Endometrial microvascular endothelial cells (primary cell): ENCODE data around the gene PSMD1. TPM values are rescaled to one million over a fixed set of nuclear protein-coding genes. Genes with fewer than 3 reads are reported as not detected.
"Not testable (repeated sequence)": the region's sequence is repeated elsewhere in the genome, so short reads cannot be mapped to it uniquely, and the experiment has no call there.

Experiments
- in situ Hi-C: cut with HindIII; loops from 2 replicates; pipeline ENCODE4 v1.10.0; 2017; ENCODE audit warnings: low sequenced_read_pairs, low pct_unique_long_range_greater_than_20kb; ENCODE audit errors: inconsistent ontology term
- total RNA-seq: library from RNA; depleted of rRNA; stranded (reverse); fragments of >200 nt; gene quantifications from one replicate; pipeline ENCODE4 v1.2.3, GENCODE V29; 2015; ENCODE audit errors: inconsistent ontology term

Gene PSMD1
- total RNA-seq, 1 donor from 2014 or later: 169 TPM

DNA sequence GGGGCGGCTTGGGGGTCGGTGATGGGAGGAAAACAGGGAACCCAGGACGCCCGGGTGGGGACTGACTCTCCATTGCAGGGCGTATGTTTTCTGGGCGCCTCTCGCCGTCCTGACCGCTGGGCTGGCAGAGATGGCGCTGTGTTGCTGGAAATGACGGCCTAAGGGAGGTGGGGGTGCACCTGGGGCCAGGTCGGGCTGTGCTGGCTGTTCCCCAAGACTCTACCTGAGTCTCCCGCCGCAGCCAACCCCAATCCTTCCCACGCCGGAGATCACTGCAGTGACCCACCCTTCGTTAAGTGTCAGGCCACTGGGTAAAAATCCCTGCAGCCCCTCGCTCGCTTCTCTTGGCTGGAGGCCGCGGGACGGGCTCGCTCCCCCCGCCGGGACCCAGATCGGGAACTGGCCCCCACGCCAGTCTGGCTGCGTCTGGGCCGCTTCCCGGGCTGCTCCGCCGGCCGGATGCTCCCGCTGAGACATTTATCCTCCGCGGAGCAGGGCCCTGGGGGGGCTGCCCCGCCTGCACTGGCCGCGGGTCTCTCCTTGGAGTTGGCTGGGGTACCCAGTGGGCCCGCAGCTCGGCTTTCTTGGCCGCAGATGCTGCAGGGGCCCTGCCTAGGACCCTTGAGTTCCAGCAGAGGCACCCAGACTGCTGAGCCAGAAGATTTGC lies 134.0 kb downstream of the PSMD1 start:
- in situ Hi-C loops: no loop called here

DNA sequence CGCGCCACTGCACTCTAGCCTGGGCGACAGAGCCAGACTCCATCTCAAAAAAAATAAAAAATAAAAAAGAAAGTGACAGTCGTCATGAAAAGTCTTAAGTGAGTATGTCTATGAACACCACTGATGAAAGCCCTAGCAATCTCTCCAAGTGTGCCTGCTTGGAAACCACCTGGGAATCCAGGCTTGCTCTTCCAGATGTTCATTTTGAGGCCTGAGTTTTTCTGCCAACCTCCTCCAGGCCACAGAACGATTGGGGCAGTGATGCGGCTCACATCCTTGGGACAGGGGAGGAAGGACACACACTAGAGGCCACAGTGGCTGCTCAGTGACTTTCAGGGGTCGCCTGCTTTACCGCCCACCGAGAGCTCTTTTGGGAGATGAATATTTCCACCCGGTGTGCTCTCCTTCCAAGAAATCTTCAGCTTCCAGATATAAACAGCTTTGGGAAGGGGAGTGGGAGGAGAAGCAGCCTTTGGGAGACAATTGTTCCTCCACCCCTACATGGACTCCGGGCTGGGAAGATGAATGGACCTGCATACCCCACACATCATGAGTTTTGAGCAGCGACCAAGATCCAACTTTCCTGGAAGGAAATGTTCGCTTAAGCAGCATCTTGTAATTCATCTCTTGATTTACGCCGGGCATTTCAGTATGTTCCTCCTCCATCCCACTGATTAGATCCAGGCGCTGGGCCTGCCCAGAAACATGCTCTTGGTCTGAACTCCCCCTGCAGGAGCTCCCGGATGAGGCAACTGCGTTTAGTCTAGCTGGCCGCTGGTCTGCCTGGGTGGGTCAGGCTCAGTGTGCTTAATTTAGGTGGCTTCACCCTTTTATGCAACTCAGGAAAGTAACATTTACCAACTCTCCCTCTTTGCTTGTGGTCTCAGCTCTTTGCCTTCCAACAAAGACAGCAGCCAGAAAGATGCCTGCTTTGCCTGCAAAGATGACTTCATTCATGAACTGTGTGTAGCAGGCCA lies 135.5 kb downstream of the PSMD1 start:
- in situ Hi-C loops: no loop called here

DNA sequence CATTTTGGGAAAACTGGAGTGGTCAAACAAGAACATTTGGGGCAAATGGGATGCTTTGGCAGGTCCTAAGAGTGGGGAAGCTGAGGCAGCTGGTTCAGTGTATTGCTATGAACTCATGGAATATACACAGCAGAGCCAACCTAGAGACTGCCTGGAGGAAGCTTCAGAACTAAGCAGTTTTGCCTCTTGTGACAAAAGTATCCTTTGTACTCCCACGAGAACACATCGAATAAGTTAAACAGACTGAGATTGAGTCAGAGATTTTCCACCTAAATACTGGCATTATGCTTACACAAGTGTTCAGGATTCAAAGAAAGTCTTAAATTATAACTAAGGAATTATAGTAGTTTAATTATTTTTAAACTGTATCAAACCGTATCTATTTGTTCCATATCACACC lies 136.5 kb downstream of the PSMD1 start:
- in situ Hi-C loops: no loop called here

DNA sequence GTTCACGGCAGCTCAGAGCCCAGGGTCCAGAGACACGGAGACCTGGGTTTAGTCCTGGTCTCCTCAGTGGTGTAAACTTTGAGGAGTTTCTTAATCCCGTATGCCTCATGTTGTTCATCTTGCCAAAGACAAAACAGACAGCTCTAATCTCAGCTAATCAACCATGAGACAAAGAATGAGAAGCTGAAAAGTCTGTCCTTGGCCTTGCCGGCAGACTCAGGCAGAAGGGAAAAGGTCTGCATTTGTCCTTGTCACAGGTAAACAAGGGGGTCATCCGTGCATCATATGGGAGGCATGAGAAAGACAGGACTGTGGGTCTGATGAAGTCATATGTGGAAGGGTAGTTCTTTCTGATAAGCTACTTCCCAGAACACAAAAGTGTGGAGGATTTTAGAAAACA lies 139.9 kb downstream of the PSMD1 start:
- in situ Hi-C loops: no loop called here

DNA sequence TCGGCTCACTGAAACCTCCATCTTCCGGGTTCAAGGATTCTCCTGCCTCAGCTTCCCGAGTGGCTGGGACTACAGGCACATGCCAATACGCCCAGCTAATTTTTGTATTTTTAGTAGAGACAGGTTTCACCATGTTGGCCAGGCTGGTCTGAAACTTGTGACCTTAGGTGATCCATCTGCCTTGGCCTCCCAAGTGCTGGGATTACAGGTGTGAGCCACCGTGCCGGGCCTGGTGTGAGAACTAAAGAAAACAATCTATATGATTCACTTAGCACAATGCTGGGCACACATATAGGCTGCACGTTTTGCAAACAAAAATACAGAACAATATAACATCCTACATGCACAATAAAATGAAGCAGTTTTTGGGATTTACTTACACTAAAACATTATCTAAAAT lies 140.5 kb downstream of the PSMD1 start:
- in situ Hi-C loops: not testable (repeated sequence)

DNA sequence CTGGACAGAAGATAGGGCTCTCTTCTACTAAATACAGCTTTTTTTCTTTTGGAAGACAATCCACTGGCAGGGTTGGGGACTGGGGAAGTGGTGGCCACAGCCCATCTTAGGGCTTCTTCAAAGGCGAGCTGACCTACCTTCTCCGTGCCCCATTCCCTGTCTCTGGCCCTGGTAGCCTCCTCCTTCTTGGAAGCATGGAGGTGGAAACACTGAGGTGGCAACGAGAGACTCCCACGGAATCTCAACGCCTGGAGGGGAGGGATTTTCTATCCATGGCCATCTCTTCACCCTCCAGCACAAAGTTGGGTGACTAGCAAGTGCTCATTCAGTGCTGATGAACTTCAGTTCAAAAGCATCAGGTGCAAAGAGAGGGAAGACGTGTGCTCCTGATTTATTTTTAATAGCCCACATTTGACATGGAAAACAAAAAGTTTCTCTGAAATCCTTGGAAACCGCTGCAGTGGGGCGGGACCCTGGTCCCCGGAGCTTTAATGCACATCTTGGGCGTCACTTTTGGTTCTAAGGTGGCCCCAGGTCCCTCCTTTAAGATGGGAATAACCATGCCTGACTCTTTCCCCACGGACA lies 141.1 kb downstream of the PSMD1 start:
- in situ Hi-C loops: no loop called here

DNA sequence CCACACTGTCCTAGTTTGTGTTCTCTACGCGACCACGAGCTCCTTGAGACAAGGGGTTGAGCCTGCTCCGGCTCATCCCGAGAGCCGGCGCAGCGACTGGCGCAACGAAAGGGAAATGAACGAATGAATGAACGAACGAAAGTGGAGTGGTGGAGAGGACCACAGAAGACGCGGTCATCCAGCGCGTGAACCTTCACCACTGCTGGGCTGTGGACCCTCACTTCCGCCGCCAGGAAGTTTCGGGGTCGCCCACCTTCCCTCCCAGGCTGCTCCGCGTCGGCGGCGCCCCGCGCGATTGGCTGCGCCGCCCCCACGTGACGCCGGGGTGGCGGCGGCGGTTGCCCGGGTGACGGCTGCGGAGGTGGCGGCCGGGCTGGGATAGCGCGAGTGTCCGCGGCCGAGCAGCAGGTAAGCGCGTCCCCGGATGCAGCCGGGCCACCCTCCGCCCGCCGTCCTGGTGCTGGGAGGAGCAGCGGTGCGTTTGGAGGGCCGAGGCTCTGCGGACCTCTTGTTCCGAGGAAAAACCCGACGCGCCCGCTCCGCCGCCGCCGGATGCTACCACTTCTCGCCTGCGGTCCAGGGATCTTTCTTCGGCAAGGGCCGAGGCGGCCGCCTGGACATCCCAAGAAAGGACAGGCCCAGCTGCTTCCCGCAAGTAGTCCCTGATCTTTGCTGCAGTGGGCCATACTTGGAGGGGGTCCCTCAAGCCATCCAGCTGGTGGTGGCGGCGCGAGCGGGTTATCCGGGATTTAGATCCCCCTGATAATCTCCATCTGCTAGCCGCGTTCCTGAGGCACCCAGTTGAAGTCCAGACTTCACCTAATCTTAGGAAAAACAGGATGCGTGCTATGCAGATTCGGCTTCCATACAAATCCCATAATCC lies 141.9 kb downstream of the PSMD1 start, which contains the start of gene ARMC9:
Gene ARMC9, plus strand, starts transcription at position 341 of the 883 bp plus-strand sequence. CDS start 7,608 bp downstream, outside the sequence.
- in situ Hi-C loops: no loop called here

DNA sequence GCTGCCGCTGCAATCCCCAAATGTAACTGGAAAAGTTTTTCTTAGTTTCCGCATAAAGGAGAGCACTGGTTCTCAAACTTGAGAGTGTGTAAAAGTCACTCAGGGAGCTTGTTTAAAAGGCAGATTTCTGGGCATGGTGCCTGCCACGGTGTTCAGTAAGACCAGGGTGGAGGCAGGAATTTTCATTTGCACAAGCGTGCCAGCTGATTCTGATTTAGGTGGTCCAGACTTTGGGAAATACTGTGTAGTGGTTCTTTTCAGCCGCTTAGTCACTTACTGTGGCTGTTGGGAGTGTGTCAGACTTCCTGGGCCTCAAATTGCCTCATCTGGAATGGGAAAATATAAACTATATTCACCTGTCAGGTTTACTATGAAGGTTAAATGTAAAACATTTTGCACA lies 142.6 kb downstream of the PSMD1 start:
- in situ Hi-C loops: no loop called here

DNA sequence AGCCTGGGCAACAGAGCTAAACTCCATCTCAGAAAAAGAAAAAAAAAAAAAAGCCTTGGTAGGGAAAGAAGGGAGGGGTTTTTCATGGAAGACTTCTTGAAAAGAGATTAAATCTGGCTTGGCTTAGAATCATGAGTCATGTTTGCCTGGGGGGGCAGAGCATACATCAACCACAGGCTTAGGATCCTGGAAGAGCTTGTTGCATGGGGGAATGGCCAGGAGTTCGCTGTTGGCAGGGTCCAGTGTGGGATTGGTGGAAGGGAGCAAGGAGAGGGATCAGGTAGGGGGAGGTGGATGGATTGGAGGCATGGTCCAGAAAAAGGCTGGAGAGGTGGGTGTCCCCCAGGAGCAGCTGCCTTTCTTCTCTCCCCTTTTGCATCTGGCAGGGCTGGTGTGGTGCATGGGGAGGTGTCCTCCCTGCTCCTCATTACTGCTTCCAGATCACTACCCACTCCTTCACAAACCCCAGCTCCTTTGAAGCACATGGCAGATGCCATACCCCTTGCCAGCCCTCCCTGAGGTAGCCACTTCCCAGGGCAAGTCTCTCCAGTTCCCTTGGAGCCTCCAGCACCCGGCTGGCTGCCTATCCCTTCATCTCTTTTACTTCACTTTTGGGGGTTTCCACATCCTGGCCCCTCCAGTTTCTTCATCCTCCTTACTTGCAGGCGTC lies 144.3 kb downstream of the PSMD1 start:
- in situ Hi-C loops: no loop called here

DNA sequence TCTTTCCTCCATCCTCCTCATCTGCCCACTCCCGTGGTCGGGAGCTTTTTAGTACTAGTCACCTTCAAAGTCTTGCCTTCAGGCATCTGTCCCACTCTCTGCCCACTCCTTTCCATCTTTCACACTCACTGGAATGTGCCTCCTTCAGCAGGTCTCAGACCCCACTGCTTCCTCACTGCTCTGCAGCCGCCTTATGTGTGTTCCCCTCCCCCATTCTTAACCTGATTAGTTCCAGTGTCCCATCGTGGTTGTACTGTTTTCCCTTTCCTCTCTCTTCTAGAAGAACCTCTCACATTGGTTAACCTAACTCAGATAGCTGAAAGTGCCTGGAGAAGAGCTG lies 144.8 kb downstream of the PSMD1 start:
- in situ Hi-C loops: no loop called here

DNA sequence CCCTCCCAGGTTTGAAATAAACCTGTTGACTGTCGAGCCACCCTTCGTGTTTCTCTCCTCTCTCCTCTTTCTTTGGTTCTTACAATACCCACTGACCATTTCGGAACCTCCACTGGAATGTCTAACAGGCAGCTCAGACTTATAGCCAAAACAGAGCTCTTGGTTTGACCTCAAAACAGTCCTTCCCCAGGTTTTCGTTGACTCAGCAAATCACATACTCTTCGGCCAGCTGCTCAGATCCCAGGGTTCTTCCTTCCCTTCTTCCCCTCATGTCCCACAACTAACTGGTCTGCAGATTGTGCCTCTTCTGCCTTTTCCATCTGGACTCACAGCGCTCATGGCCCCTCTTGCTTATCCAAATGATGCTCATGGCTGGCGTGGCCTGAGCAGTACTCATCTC lies 146.4 kb downstream of the PSMD1 start:
- in situ Hi-C loops: no loop called here

DNA sequence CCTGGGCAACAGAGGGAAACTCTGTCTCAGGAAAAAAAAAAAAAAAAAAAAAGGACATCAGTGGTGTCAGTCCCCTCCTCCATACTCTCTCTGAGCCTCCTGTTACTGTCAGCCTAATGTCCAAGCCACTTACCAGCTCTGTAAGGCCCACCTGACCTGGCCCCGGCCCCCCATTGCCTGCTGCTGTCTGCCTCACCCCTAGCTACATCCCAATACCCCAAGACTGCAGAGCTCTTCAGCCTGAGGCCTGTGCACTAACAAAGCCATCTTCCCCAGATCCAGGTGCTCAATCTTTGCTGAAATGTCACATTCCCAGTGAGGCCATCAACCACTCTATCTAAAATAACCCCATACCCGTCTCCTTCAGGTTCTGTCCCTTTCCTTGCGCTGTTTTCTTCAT lies 147.5 kb downstream of the PSMD1 start:
- in situ Hi-C loops: no loop called here

DNA sequence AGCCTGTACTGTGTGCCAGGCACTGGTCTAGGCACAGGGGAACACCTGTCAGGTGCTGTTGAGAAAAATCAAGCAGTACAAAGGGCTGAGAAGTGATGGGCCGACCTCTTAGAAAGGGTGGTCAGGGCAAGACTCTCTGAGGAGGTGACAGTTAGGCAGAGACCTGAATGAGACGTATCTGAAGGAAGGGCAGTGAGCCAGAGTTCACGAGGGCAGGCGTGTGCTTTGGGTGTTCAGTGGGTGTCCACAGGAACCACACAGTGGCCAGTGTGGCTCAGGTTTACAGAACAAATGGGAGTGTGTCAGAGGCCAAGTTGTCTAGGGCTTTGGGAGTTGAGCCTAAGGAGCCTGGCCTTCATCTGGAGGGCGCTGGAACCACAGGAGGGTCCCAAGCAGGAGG lies 147.9 kb downstream of the PSMD1 start:
- in situ Hi-C loops: no loop called here

DNA sequence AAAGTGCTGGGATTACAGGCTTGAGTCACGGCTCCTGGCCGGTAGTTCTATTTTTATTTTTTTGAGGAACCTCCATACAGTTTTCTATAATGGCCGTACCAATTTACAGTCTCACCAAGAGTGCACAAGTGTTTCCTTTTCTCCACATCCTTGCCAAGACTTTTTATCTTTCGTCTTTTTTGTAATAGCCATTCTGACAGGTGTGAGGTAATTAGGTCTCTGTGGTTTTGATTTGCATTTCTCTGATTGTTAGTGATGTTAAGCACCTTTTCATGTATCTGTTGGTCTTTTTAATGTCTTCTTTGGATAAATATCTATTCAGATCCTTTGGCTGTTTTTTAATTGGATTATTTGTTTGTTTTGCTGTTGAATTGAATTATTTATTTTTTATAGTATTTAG lies 151.1 kb downstream of the PSMD1 start:
- in situ Hi-C loops: no loop called here

DNA sequence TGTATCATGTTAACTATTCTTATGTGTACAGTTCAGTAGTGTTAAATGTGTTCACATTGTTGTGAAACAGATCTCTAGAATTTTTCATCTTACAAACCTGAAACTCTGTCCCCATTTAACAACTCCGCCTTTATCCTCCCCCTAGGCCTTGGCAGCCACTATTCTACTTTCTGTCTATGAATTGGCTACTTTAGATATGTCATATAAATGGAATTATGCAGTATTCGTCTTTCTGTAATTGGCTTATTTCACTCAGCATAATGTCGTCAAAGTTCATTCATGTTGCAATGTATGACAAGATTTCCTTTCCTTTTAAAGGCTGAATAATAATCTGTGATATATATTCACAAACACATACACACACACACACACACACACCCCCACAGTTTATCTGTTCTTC lies 154.1 kb downstream of the PSMD1 start:
- in situ Hi-C loops: no loop called here

DNA sequence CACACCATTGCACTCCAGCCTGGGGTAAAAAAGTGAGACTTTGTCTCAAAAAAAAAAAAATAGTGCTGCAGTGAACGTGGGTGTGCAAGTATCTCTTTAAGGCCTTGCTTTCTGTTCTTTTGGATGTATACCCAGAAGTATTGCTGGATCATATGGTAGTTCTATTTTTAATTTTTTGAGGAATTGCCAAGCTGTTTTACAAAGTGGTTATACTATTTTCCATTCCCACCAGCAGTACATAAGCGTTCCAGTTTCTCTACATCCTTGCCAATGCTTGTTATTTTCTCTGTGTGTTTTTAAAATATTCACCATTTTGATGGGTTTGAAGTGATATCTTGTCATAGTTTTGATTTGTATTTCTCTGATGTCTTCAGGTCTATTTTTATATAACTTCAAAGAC lies 154.8 kb downstream of the PSMD1 start:
- in situ Hi-C loops: no loop called here

DNA sequence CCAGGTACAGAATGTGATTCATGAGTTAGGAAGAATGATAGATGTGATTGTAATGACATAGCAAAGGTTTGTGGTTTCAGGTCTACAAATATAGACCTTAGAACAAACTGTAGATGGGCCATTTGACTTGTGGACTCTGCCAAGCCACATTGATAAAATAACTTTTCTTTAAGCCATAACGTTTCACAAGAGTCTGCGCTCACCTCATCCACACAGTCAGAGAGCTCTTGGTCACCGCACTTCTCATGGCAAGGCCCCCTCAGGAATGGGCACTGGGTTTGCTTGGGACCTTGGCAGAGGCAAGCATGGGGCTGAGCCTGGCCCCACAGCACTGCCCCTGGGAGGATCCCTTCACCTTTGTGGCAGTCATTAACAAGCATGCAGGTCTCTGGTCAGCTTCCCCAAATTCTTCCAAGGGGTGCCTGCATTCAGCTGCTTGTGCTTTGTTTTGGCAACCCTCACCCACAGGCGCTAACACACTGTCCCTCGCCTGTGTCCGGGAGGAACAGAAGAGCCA lies 155.7 kb downstream of the PSMD1 start:
- in situ Hi-C loops: no loop called here

DNA sequence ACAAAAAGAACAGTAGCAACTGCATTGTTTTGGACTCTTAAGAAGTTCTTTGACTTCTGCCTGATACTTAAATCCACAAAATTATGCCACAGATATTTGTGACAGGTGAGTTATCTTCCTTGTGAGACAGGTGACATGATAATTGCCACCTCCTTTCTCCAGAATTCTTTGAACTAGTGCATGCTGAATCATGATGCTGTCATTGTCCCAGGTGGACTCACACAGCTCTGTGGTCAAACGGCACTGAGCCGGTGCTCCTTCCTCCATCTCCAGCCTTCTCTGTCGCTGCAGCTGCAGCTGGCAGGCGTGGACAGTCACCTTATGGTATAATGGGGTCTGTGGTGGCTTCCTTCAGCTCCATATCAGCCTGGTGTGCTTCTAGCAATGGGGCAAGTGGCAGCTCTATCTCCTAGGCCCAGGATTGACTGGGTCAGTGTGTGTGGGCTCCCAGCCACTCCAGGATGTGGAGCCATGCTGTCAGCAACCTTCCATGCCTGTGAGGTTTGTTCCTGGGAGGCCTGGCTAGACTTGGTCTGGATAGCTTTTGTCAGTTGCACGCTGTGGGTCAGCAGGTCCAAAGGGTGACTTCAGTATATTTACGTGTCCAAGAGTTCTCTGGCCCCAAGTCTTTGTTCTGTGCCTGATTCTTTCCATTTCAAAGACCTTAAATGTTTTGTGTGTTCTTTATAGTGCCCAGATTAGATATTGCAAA lies 157.4 kb downstream of the PSMD1 start:
- in situ Hi-C loops: no loop called here
